Smooth muscle cell of the brain vasculature (primary cell): ENCODE results near the gene SRRD.
"Not testable (repeated sequence)": the region's sequence is repeated elsewhere in the genome, so short reads cannot be mapped to it uniquely, and the experiment has no call there.

Experiments
- DNase-seq: peaks from one replicate; pipeline ENCODE4 v3.0.0-alpha.2; 2012; ENCODE audit warnings: low read depth, low spot score

Gene SRRD

DNA sequence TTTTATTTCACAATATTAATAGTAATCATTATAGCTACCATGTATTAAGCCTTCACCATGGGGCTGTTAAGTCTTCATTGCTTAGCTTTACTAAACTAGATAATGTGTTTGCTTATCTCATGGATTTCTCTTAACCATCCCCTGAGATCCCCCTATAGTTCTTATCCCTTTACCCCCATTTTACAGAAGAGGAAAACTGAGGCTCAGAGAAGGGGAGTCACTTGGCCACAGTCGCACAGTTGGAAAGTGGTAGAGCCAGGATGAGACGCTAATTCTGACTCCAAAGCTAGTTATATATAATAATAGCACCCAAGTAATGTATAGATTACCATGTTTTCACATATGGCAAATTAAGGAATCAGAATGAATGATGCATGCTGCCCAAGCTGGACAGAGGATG is 38.3 kb downstream of the SRRD start:
- no peak for DNase-seq

DNA sequence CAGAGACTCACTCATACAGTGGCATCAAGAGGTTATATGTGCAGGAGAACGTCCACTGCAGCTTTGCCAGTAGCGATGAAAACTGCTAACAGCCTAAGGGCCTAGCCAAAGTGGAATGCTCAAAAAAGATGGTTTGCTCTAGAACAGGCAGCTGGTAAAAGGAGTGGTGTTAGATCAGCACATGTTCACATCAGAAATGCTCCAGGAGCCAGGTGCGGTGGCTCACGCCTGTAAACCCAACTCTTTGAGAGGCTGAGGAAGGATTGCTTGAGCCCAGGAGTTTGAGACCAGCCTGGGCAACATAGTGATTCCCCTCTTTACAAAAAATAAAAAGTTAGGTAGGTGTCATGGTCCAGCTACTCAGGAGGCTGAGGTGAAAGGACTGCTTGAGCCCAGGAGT is 38.9 kb downstream of the SRRD start:
- DNase-seq: no peak

DNA sequence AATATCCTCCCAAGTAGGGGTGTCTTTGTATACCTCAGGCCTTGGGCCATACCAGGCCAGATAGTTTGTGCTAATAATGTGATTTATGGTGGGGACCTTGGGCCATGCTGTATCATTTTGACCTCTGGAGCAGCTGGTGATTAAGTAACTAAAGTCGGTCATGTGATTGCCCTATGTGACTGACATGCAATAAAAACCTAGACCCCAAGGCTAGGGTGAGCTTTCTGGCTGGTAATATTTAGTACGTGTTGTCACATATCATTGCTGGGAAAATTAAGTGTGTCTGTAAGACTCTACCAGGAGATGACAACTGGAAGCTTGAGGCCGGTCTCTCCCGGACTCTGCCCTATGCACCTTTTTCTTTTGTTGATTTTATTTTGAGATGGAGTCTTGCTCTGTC is 41.2 kb downstream of the SRRD start:
- DNase-seq: no peak

DNA sequence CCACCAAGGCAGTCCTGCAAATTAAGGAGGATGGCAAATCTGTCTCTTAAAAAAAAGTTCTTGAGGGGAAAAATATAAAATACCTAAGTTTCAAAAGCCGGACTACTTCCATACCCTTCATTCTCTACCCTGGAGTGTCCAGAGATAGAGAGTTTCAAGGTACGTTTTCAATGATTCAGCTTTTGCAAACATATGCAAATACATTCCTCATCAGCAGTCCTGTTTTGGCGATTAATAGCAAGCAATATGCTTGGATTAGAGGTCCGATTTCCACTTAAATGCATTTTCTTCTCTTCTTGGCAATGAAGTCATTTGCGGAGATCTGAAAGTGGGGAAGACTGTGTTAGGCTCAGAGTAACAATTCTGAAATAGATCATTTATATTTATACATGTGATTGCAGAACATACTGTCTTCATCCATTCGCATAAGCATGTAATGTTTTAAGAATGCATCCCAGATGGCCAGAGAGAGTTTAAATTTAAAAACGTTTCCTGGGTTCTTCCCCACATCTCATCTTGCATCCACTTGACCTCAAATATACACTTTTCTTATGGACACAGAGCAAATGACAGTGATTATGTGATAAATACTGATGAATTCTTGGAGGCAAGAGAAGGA is 42.4 kb downstream of the SRRD start:
- no peak for DNase-seq

DNA sequence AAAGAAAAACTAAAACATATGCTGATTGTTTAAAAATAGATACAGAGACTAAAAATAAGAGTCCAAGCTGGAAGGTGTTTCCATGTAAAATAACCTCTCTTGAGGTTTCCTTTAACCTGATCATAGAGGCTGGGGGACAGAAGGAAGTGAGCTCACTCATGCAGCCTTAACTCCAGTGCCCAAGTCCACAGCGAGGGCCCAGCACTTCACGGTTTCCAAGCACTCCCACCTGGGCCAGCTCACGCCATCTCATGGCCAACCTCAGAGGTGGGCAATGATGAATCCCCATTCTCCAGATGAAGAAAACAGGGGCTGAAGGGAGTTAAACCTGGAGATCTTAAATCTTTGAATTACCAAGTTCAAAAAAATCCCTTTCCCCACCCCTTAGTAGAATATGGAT is 43.5 kb downstream of the SRRD start:
- DNase-seq: no peak

DNA sequence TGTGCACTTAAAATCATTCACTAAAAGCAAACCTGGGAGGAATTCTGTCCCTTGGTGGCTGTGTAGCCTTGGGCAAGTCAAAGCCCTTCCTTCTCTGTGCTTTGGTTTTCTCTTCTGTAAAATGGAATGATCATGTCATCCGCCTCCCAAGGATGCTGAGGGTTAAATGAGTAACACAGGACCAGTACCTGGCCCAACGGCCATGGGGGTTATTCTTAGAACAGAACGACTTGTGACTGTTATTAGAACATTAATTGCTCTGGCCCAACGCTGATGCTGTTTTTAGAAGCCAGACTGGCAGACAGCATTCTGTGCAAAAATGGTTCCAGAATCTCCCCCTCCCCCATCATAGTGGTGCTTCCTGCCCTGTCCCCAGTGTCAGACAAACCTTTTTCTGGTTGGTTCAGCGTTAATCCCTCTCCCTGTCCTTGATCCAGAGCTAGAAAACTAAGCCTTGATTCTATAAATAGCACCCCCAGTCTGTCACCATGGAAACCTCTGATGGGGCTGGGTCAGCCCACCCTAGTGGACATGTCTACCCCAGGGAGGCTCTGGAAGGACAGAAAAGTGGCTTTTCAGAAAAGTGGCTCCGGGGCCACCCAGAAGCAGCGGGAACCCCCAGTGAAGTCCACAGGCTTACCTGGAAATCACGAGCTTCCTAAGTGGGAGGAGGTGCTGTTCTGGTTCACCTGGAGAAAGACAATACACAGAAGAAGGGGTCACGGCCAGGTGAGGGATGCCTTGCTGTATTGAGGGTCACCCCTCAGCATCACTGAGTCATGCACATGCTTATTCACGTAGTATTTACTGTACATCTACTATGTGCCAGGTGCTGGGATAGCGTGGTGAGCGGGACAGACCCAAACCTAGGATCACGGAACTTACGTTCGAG is 44.1 kb downstream of the SRRD start:
- no peak for DNase-seq

DNA sequence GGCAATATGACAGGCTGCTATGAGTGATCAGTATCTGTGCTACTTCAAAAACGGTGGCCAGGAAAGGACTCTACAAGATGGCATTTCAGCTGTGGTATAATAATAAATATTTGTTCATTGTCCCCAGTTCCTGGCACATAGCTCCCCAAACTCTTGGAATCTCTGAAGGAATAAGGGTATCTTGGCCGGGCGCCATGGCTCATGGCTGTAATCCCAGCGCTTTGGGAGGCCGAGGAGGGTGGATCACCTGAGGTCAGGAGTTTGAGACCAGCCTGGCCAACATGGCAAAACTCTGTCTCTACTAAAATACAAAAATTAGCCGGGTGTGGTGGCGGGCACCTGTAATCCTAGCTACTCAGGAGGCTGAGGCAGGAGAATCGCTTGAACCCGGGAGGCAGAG is 44.8 kb downstream of the SRRD start:
- not testable (repeated sequence) for DNase-seq

DNA sequence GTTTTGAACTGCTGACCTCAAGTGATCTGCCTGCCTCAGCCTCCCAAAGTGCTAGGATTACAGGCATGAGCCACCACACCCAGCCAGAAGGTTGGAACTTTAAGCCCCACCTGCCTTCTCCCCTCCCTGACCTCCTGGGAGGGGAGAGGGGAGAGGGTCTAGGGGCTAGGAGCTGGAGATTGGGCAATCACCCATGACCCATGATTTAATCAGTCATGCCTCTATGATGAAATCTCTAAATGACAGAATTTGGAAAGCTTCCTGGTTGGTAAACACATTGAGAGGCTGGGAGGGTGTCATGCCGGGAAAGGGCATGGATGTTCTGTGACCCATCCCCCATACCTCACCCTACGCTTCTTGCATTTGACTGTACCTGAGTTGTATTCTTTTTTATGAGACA is 45.7 kb downstream of the SRRD start:
- no peak for DNase-seq

DNA sequence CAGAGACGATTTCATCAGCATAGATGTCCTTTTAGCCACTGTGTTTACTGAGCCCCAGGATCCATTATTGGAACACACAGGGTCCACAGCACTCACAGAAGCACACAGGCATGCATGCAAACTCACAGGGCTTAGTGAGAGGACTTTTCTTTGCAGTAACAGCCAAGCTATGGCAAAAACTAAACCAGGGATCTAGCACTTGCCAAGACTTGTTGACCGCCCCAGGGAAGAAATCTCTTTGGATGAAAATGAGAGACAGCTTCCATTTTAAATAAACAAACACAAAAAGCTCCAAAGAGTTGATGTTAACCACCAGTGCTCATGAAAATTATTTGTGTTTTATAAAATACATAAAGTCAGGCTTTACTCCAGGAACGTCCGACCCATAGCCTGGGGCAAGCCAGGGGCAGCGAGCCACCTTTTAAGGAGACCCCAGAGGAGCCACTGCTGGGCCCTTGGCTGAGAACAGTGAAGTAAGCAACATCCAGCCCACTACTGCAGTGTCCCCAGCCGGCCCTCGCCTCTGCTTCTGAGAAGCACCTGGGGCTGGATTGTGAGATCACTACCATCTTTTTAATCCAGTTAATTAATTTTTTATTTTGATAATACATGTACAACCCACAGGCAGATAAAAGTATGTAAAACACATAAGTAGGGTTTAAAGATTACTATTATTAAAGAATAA is 50.6 kb downstream of the SRRD start:
- DNase-seq: no peak

DNA sequence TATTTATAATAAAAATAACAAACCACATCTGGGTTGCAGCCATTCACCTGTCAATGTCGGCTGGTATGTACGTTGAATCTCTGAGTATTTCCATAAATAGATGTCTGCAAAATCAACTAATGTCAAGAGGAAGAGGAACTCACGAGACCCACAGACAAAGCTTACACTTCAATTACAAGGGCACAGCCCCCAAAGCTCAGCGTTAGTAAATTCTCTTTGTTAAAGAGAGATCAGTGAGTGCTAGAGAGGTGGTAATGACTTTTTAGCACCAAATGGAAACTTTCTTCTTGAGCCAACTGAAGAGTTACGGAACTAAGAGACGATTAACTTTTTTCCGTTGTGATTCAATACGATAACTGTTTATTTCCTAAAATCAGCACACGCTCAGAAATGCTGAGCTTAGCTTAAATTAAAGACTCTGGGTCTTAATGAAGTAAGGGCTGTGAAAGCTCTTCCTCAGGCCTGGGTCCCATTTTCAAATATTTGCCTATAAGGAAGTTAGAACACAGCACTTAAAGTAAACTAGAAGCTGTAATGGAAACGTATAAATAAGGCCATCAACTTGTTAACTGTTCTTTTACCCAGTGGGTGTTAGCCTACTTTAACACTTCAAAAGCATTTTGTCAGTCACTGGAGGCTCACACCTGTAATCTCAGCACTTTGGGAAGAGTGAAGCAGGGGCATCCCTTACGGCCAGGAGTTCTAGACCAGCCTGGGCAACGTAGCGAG is 51.4 kb downstream of the SRRD start:
- no peak for DNase-seq

DNA sequence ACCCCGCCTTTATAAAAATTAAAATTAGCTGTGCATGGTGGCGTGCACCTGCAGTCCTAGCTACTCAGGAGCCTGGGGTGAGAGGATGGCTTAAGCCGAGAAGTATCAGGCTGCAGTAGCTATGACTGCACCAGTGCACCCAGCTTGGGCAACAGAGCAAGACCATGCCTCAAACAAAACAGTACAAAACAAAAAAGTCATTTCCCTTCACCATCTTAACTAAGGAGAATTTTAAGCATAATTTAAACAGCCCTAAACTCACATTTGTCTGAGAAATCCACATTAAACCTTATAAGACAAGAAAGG is 51.9 kb downstream of the SRRD start:
- DNase-seq: no peak

DNA sequence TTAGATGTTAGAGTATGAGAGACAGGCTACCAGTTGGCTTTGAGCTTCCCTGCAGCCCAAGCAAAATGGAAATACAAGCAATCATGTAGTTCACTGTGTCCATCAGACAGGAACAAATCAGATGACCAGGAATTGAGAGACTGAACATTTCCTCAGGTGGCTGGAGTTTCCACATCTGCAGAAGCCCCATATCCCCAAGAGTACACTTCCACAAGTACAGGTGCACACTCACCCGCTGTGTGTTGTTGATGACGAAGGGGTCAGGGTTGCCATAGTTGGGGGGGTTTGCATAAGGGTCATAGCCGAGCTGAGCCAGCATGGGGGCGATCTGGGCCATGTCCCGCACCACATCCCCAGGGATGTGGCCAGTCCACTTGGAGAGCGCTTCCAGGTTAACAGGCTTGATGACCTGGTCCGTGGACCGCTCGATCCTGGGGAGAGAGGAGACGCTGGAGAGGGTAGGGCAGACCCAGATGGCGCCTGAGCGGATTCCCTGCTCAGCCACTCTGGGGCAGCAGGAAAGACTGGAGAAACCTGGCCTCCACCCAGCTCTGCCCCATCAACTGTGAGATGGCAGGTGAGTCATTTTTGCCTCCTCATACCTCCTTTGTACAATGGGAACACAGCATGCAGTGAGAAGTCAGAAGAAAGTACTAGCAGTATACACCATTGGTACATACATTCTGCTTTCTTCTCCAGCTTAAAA is 52.5 kb downstream of the SRRD start:
- no peak for DNase-seq

DNA sequence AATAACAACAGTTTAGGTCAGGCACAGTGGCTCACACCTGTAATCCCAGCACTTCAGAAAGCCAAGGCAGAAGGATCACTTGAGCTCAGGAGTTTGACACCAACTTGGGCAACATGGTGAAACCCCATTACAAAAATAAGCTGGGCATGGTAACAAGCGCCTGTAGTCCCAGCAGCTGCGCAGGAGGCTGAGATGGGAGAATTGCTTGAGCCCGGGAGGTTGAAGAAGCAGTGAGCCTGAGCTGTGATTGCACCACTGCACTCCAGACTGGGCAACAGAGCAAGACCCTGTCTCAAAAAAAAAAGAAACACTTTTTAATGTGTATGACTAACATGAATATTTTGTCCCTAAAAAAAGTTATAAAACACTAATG is 53.1 kb downstream of the SRRD start:
- DNase-seq: no peak

DNA sequence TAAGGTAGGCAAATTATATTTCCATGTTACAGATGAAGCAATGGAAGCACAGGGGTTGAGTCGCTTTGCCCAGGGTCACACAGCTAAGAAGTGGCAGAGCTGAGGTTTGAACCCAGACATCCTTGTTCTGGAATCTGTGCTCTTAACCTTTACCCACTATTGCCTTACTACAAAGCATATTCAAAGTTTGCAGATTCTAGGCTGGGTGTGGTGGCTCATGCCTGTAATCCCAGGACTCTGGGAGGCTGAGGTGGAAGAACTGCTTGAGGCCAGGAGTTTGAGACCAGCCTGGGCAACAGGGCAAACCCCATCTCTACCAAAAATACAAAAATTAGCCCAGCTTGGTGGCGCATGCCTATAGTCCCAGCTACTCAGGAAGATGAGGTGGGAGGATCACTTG is 56.4 kb downstream of the SRRD start:
- DNase-seq: no peak

DNA sequence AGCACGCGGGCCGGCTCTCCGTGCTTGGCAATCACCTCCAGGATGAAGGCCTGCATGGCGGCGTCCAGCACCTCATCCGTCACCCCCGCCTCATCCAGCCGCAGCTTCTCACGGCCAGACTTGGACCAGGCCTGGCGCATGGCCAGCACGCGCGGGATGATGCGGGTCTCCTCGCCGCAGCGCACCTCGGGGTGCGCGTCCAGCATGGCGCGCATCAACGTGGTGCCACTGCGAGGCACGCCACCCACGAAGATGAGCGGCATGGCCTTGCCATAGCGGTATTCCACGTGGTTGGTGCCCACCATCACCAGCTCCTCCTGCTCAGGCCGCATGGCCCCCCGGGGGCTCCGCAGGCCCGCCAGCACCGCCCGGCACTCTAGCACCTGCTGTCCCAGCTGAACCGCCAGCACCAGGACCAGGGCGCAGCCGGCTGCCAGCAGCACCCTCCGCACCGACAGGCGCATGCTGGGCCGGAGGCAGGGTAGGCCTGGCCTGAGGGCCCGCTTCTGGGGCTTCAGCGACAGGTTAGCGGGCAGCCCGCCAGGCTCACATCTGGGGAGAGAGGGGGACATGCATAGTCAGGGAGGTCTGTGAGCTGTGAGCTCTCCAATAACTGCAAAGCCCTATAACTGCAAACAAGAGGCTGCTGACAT is 57.6 kb downstream of the SRRD start:
- DNase-seq: no peak

DNA sequence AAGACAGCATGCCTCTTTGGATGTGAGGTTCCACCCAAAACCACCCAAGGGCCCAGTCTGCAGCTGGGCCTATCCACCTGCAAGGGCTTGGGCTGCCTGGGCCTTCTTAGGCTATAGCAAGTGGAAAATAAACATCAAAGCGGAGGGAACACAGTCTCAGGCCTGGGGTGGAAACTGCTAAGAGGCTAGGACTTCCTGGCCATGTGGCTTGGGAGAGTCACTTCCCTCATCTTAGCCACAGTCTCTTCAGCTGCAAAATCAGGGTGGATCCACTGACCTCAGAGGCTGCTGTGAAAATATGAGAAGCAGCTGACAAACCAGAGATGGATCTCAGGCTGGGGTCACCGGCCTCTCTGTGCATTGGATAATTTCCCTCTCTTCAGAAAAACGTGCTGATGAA is 59.2 kb downstream of the SRRD start:
- DNase-seq: no peak
